ENCODE data around the gene LRRFIP1. TPM values are rescaled to one million over a fixed set of nuclear protein-coding genes. Genes with fewer than 3 reads are reported as not detected.
A peak's percentile ranks its signal among the peaks of the same experiment; 100 is the strongest.

LRRFIP1 gene, protein sequence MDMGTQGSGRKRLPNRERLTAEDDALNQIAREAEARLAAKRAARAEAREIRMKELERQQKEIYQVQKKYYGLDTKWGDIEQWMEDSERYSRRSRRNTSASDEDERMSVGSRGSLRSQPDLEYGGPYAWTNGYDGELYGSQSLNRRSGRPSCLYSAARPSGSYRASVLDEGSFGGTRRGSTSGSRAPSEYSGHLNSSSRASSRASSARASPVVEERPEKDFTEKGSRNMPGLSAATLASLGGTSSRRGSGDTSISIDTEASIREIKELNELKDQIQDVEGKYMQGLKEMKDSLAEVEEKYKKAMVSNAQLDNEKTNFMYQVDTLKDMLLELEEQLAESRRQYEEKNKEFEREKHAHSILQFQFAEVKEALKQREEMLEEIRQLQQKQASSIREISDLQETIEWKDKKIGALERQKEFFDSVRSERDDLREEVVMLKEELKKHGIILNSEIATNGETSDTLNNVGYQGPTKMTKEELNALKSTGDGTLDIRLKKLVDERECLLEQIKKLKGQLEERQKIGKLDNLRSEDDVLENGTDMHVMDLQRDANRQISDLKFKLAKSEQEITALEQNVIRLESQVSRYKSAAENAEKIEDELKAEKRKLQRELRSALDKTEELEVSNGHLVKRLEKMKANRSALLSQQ
- polyA plus RNA-seq (88.2 and 96.3 TPM in 2 replicates), polyA minus RNA-seq (69.4 and 93.9 TPM in 2 replicates)

DNA sequence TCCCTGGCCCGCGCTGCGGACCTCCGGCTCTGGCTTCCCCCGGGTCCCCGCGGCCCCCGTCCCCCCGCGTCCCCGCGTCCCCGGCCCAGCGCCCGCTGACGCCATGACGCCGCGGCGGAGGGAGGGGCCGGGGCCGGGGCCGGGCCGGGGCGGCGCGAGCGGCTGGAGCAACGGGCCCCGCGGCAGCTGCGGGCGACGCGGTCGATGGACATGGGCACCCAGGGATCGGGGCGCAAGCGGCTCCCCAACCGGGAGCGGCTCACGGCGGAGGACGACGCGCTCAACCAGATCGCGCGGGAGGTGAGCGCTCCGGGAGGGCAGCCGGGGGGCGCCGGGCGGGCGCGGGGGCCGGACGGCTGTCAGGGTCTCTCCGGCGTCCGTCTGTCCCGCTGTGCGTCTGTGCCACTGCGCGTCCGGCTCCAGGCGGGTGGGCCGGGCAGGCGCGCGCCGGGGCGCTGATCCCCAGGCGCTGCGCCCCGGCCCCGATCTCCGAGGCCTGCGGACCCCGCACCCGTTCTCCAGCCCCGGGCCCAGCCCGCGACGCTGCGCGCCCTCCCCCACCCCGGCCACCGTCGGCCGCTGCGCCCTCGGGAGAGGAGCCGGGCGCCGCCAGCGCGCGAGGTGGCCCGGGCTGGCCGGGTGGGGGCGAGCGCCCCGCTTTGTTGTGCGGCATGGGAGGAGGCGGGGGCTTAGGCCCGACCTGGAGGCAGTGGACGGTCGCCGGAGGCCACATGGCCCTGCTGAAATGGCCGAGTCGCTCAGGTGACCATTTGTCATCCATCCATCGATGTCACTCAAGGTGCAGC, at the start of gene LRRFIP1:
LRRFIP1 (plus strand) TSS at position 147 of the 806 bp plus-strand sequence; CDS start at position 205, 58 bp downstream.
- Histone ChIP-seq H3K9ac (ENCODE audit: low read length) (peak within 1 kb of the TSS; percentile 81), H3K4me2 (ENCODE audit: low read length) (peak within 1 kb of the TSS; percentile 89), H2AFZ (ENCODE audit: low read depth, low read length) (peak within 1 kb of the TSS; percentile 69), H3K36me3 (ENCODE audit: insufficient read depth, low read length) (peaks cover 2% of the 10 kb centered on the region), H3K9me3 (ENCODE audit: low read length) (no peaks in the 10 kb centered on the region), H3K27ac (ENCODE audit: low read length) (peak within 1 kb of the TSS; percentile 2), H3K79me2 (replicated peaks; ENCODE audit: insufficient read depth, low read length) (peaks cover 21% of the 10 kb centered on the region), H3F3A (ENCODE audit: insufficient read depth, low read length, poor library complexity, severe bottlenecking) (no peaks in the 10 kb centered on the region), H3K27me3 (ENCODE audit: insufficient read depth, low read depth, low read length) (peaks cover 4% of the 10 kb centered on the region), H3K9me2 (ENCODE audit: insufficient read depth, low read length) (no peaks in the 10 kb centered on the region), H4K20me1 (ENCODE audit: insufficient read depth) (no peaks in the 10 kb centered on the region), H3K4me3 (ENCODE audit: low read length) (peak within 1 kb of the TSS; percentile 72)
- TF ChIP-seq RAD21 (conservative IDR thresholded peaks at IDR 0.05): no peak
- TF ChIP-seq, protein P1, sequence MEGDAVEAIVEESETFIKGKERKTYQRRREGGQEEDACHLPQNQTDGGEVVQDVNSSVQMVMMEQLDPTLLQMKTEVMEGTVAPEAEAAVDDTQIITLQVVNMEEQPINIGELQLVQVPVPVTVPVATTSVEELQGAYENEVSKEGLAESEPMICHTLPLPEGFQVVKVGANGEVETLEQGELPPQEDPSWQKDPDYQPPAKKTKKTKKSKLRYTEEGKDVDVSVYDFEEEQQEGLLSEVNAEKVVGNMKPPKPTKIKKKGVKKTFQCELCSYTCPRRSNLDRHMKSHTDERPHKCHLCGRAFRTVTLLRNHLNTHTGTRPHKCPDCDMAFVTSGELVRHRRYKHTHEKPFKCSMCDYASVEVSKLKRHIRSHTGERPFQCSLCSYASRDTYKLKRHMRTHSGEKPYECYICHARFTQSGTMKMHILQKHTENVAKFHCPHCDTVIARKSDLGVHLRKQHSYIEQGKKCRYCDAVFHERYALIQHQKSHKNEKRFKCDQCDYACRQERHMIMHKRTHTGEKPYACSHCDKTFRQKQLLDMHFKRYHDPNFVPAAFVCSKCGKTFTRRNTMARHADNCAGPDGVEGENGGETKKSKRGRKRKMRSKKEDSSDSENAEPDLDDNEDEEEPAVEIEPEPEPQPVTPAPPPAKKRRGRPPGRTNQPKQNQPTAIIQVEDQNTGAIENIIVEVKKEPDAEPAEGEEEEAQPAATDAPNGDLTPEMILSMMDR (IDR thresholded peaks at IDR 0.05; ENCODE audit: poor library complexity, severe bottlenecking): peak; percentile 33
- TF ChIP-seq TAF1 (IDR thresholded peaks at IDR 0.05; ENCODE audit: low read depth): no peak
- TF ChIP-seq MXI1 (conservative IDR thresholded peaks at IDR 0.05; ENCODE audit: poor library complexity, severe bottlenecking): peak; percentile 73
- no peak for TF ChIP-seq EZH2 (IDR thresholded peaks at IDR 0.05; ENCODE audit: borderline replicate concordance, insufficient read depth, low read length, poor library complexity, severe bottlenecking)
- peak; percentile 54 for TF ChIP-seq POLR2AphosphoS5 (IDR thresholded peaks at IDR 0.05)
- peak; percentile 26 for TF ChIP-seq SMC3 (conservative IDR thresholded peaks at IDR 0.05; ENCODE audit: poor library complexity)

DNA sequence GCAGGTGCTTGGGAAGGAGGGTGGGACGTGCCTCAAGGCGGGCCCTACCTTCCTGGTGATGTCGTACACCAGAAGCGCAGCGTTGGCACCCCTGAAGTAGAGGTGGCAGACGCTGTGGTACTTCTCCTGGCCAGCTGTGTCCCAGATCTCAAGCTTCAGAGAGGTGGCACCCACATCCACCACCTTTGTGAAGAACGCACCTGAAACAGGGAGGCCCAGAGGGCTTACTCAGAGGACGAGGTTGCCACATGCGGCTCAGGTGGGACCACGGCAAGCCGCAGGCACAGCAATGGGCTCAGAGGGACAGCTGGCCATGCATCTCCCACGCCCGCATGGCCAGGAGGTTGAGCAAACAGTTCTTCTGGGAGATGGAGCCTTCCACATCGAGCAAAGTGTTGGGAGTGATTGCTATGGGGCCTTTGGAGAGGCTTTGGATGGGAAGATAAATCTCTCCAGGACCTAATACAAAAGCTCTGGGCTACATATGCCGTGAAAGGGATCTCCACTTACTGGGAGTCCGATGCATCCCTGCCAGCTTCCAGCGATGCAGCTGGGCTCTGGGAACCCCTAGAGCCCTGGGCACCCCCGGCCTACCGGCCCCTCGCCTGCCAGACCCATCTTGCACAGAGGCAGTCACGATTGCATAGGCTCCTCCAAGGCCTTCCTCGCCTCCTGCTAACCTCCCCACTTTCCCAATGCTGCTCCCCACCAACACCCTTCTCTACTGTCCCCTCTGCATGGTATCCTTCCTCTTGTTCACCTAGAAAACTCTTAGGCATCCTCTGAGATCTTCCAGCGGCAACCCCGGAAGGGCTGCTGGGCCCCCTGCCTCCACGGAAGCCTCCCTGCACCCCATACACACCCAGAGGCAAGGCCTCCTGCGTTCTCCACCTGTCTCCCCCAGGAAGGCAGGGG, 49.2 kb upstream of the LRRFIP1 start:
- Histone ChIP-seq H3K79me2 (replicated peaks; ENCODE audit: insufficient read depth, low read length) (no peaks in the 10 kb centered on the region), H2AFZ (ENCODE audit: low read depth, low read length) (no peak overlapping the region), H3K4me2 (ENCODE audit: low read length) (no peak overlapping the region), H3K4me3 (ENCODE audit: low read length) (no peak overlapping the region), H3K9ac (ENCODE audit: low read length) (no peak overlapping the region), H3K36me3 (ENCODE audit: insufficient read depth, low read length) (no peaks in the 10 kb centered on the region), H4K20me1 (ENCODE audit: insufficient read depth) (no peaks in the 10 kb centered on the region), H3K27me3 (ENCODE audit: insufficient read depth, low read depth, low read length) (no peaks in the 10 kb centered on the region), H3K9me2 (ENCODE audit: insufficient read depth, low read length) (no peaks in the 10 kb centered on the region), H3F3A (ENCODE audit: insufficient read depth, low read length, poor library complexity, severe bottlenecking) (no peaks in the 10 kb centered on the region), H3K27ac (ENCODE audit: low read length) (no peak overlapping the region), H3K9me3 (ENCODE audit: low read length) (no peaks in the 10 kb centered on the region)
- TF ChIP-seq MXI1 (conservative IDR thresholded peaks at IDR 0.05; ENCODE audit: poor library complexity, severe bottlenecking) (no peak), SMC3 (conservative IDR thresholded peaks at IDR 0.05; ENCODE audit: poor library complexity) (no peak), TAF1 (IDR thresholded peaks at IDR 0.05; ENCODE audit: low read depth) (no peak), POLR2AphosphoS5 (IDR thresholded peaks at IDR 0.05) (no peak), EP300 (conservative IDR thresholded peaks at IDR 0.05; ENCODE audit: poor library complexity, severe bottlenecking) (no peak), EZH2 (IDR thresholded peaks at IDR 0.05; ENCODE audit: borderline replicate concordance, insufficient read depth, low read length, poor library complexity, severe bottlenecking) (no peak), RAD21 (conservative IDR thresholded peaks at IDR 0.05) (no peak)
- TF ChIP-seq, protein P1 (IDR thresholded peaks at IDR 0.05; ENCODE audit: poor library complexity, severe bottlenecking): no peak
- TF ChIP-seq, protein P2, sequence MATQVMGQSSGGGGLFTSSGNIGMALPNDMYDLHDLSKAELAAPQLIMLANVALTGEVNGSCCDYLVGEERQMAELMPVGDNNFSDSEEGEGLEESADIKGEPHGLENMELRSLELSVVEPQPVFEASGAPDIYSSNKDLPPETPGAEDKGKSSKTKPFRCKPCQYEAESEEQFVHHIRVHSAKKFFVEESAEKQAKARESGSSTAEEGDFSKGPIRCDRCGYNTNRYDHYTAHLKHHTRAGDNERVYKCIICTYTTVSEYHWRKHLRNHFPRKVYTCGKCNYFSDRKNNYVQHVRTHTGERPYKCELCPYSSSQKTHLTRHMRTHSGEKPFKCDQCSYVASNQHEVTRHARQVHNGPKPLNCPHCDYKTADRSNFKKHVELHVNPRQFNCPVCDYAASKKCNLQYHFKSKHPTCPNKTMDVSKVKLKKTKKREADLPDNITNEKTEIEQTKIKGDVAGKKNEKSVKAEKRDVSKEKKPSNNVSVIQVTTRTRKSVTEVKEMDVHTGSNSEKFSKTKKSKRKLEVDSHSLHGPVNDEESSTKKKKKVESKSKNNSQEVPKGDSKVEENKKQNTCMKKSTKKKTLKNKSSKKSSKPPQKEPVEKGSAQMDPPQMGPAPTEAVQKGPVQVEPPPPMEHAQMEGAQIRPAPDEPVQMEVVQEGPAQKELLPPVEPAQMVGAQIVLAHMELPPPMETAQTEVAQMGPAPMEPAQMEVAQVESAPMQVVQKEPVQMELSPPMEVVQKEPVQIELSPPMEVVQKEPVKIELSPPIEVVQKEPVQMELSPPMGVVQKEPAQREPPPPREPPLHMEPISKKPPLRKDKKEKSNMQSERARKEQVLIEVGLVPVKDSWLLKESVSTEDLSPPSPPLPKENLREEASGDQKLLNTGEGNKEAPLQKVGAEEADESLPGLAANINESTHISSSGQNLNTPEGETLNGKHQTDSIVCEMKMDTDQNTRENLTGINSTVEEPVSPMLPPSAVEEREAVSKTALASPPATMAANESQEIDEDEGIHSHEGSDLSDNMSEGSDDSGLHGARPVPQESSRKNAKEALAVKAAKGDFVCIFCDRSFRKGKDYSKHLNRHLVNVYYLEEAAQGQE (IDR thresholded peaks at IDR 0.05; ENCODE audit: borderline replicate concordance): no peak
